ENCODE results near the gene PADI2. TPM values are rescaled to one million over a fixed set of nuclear protein-coding genes. Genes with fewer than 3 reads are reported as not detected.

Gene PADI2
- total RNA-seq, 1 donor: under 0.01 TPM

DNA sequence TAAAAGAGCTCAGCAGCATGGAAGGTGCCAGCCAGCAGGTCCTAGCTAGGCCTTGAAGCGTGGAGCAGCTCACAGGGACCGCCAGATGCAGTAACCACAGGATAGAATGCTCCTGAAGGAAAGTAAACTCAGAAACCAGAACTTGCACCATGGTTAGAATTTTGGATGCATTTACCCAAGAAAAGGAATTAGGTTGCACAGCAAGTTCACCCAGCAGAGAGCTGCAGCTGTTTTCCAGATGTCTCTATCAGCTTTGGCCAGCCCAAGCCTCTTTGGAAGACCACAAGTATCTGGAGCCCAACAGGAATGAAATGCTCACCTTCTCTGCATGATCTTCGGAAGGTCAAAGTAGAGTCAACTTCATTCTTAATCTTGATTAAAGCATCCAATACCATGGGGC, 86.5 kb downstream of the PADI2 start:
- no peak overlapping the region for H3K27ac ChIP-seq (ENCODE audit: low read depth, low read length)
- TF ChIP-seq, protein P1, sequence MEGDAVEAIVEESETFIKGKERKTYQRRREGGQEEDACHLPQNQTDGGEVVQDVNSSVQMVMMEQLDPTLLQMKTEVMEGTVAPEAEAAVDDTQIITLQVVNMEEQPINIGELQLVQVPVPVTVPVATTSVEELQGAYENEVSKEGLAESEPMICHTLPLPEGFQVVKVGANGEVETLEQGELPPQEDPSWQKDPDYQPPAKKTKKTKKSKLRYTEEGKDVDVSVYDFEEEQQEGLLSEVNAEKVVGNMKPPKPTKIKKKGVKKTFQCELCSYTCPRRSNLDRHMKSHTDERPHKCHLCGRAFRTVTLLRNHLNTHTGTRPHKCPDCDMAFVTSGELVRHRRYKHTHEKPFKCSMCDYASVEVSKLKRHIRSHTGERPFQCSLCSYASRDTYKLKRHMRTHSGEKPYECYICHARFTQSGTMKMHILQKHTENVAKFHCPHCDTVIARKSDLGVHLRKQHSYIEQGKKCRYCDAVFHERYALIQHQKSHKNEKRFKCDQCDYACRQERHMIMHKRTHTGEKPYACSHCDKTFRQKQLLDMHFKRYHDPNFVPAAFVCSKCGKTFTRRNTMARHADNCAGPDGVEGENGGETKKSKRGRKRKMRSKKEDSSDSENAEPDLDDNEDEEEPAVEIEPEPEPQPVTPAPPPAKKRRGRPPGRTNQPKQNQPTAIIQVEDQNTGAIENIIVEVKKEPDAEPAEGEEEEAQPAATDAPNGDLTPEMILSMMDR (IDR thresholded peaks at IDR 0.05; ENCODE audit: extremely low read depth, low read depth, low read length): no peak
- no peaks in the 10 kb centered on the region for H3K27me3 ChIP-seq (ENCODE audit: insufficient read depth, low read length)
- no peak for DNase-seq (ENCODE audit: insufficient read length, low spot score, missing footprints)
- no peaks in the 10 kb centered on the region for H3K4me1 ChIP-seq (ENCODE audit: insufficient read depth, low read length)
- H3K9me3 ChIP-seq (ENCODE audit: low read depth, low read length): no peaks in the 10 kb centered on the region
- H3K4me3 ChIP-seq (ENCODE audit: insufficient read depth, low read length): no peak overlapping the region
- peaks cover 2% of the 10 kb centered on the region for H4K20me1 ChIP-seq (ENCODE audit: insufficient read depth, low read length)
- peaks cover 14% of the 10 kb centered on the region for H3K79me2 ChIP-seq (ENCODE audit: insufficient read depth, low read length)
- no peak overlapping the region for H3K4me2 ChIP-seq (ENCODE audit: insufficient read depth, low read length)
- H3K36me3 ChIP-seq (ENCODE audit: insufficient read depth, low read length): peaks cover 42% of the 10 kb centered on the region
- no peak overlapping the region for H2AFZ ChIP-seq (ENCODE audit: low read length)

DNA sequence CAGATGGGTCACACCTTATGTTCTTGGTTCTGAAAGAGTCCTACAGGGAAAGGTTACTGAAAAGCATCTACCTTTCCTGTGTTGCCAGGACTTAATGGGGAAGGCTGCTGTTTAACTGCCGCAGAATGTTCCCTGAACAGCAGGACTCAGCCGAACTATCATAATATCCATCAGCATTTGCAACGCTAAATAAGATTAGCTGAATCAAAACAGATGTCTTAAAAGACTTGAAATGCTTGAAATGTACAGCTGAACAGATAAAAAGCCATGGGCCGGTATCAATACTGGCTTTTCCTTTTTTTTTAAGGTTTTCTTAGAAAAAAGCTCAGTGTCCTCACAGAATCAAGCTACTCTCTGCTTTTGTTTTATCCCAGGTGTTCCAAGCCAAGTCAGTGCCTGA, 87.8 kb downstream of the PADI2 start:
- Histone ChIP-seq H4K20me1 (ENCODE audit: insufficient read depth, low read length) (peaks cover 2% of the 10 kb centered on the region), H3K4me3 (ENCODE audit: insufficient read depth, low read length) (no peak overlapping the region)

DNA sequence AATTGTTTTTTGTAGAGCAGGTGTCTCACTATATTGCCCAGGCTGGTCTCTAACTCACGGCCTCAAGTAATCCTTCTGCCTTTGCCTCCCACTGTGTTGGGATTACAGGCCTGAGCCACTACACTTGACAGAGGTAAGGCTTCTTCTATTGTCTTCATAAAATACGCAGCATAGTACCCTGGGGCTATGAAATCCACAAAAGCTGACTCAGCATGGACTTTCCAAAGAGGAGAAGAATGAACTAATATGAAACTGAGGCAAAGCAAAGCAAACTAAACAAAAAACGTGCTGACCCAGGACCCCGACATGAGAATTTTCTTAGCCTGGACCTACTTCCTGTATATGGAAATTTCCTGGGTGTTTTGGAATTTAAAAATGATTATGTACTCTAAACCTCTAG, 89.0 kb downstream of the PADI2 start:
- Histone ChIP-seq H3K36me3 (ENCODE audit: insufficient read depth, low read length) (peaks cover 64% of the 10 kb centered on the region), H3K4me3 (ENCODE audit: insufficient read depth, low read length) (no peak overlapping the region), H3K4me1 (ENCODE audit: insufficient read depth, low read length) (no peaks in the 10 kb centered on the region), H3K9me3 (ENCODE audit: low read depth, low read length) (no peaks in the 10 kb centered on the region), H3K27me3 (ENCODE audit: insufficient read depth, low read length) (no peaks in the 10 kb centered on the region), H3K79me2 (ENCODE audit: insufficient read depth, low read length) (peaks cover 9% of the 10 kb centered on the region), H4K20me1 (ENCODE audit: insufficient read depth, low read length) (peaks cover 2% of the 10 kb centered on the region), H3K4me2 (ENCODE audit: insufficient read depth, low read length) (no peak overlapping the region), H3K27ac (ENCODE audit: low read depth, low read length) (no peak overlapping the region), H2AFZ (ENCODE audit: low read length) (no peak overlapping the region)
- TF ChIP-seq, protein P1 (IDR thresholded peaks at IDR 0.05; ENCODE audit: extremely low read depth, low read depth, low read length): no peak
- no peak for DNase-seq (ENCODE audit: insufficient read length, low spot score, missing footprints)

More for the DNA sequence above, 87.8 kb downstream of the PADI2 start:
- DNase-seq (ENCODE audit: insufficient read length, low spot score, missing footprints): no peak
- Histone ChIP-seq H3K4me2 (ENCODE audit: insufficient read depth, low read length) (no peak overlapping the region), H3K79me2 (ENCODE audit: insufficient read depth, low read length) (peaks cover 12% of the 10 kb centered on the region), H2AFZ (ENCODE audit: low read length) (no peak overlapping the region), H3K36me3 (ENCODE audit: insufficient read depth, low read length) (peaks cover 55% of the 10 kb centered on the region), H3K4me1 (ENCODE audit: insufficient read depth, low read length) (no peaks in the 10 kb centered on the region), H3K27ac (ENCODE audit: low read depth, low read length) (no peak overlapping the region), H3K9me3 (ENCODE audit: low read depth, low read length) (no peaks in the 10 kb centered on the region), H3K27me3 (ENCODE audit: insufficient read depth, low read length) (no peaks in the 10 kb centered on the region)
- TF ChIP-seq, protein P1 (IDR thresholded peaks at IDR 0.05; ENCODE audit: extremely low read depth, low read depth, low read length): no peak

DNA sequence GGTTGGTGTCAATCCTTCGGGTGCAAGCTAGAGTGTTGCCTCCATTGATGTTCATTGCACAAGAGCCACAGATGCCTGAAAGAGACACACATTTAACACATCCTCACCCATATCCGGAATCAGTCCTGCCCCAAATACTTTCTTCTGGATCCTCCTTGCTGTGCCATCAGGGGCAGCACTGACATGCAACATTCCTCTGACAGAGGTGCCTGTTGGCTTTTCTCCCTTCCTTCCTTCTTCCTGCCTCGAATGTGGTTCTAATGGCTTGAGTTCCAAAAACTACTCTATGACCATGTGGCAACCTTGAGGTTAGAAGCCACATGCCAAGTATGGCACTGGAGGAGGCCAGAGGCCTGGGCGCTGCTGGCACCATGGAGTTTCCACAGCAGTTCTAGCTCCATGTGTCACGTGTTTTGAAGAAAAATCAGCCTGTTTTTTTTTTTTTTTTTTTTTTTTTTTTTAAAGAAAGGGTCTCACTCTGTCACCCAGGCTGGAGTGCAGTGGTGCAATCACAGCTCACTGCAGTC, 90.5 kb downstream of the PADI2 start:
- no peak for DNase-seq (ENCODE audit: insufficient read length, low spot score, missing footprints)
- no peaks in the 10 kb centered on the region for H3K9me3 ChIP-seq (ENCODE audit: low read depth, low read length)
- peaks cover 6% of the 10 kb centered on the region for H3K79me2 ChIP-seq (ENCODE audit: insufficient read depth, low read length)
- peaks cover 2% of the 10 kb centered on the region for H4K20me1 ChIP-seq (ENCODE audit: insufficient read depth, low read length)
- TF ChIP-seq, protein P1 (IDR thresholded peaks at IDR 0.05; ENCODE audit: extremely low read depth, low read depth, low read length): no peak
- H3K4me3 ChIP-seq (ENCODE audit: insufficient read depth, low read length): no peak overlapping the region
- peaks cover 73% of the 10 kb centered on the region for H3K36me3 ChIP-seq (ENCODE audit: insufficient read depth, low read length)
- no peaks in the 10 kb centered on the region for H3K27me3 ChIP-seq (ENCODE audit: insufficient read depth, low read length)
- H3K27ac ChIP-seq (ENCODE audit: low read depth, low read length): no peak overlapping the region
- H3K4me1 ChIP-seq (ENCODE audit: insufficient read depth, low read length): no peaks in the 10 kb centered on the region
- H2AFZ ChIP-seq (ENCODE audit: low read length): no peak overlapping the region
- no peak overlapping the region for H3K4me2 ChIP-seq (ENCODE audit: insufficient read depth, low read length)

Measured in osteoblast (primary cell).